ENCODE data around the gene KCTD16. TPM values are rescaled to one million over a fixed set of nuclear protein-coding genes. Genes with fewer than 3 reads are reported as not detected.

The KCTD16 gene
- total RNA-seq, 8 experiments from 2014 or later: 0.09 to 10.6 (median 1.8) TPM

DNA sequence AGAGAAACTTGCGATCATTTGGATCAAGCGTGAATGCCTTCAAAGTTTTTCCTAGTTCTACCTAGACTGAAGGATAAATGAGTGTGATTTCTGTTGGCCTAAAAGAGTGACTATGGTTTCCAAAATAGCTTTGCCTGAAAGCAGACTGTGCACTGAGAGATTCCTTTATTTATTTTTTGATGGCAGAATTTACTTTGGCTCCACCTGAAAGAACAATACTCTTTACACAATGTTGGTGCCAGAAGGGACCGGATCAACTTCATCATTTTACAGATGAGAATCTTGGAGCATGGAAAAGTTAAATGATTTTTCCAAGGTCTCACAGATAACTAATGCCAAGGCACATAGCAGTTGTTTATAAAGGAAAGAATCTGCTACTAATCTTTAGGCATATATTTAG lies 199.6 kb downstream of the KCTD16 start:
- WGBS, 10 experiments: 42 to 100% (median 83%) methylated on average over 2 to 3 of the region's 3 CpGs; no CpG with 5 or more reads in 1 of the 10 experiments
- Histone ChIP-seq H3K4me1 (replicated peaks in 1 of 2) (peaks cover 0 to 3% of the 10 kb centered on the region in 2 donors), H3K4me3 (no peak overlapping the region), H3K27ac (no peak overlapping the region)
- ATAC-seq (replicated peaks in 6 of 8): peak in 1 of 8 experiments; percentile 17
- in situ Hi-C loops (cut with MboI; ENCODE audit: low pct_unique_long_range_greater_than_20kb in 2 of 9, low sequenced_read_pairs in 9 of 9, unreplicated experiment in 9 of 9): no loop called here

DNA sequence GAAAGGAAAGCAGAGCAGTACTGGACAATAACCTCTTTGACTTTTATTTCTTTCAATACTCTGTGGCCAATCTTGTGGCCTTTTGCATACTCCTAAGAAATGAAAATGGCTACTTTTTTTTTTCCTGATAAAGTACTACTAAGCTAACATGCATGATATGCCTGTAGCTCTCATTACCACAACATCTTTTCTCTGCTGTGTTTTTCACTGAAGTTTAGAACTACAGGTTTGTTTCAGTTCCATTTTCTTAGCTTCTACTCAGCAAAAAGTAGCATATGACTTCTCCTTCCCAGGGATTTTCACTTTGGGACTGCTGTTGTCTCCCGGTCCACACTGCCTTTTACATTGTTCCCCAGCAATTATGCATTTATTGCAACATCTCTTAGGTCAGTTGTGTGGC lies 204.0 kb downstream of the KCTD16 start:
- in situ Hi-C loops (cut with MboI; ENCODE audit: low pct_unique_long_range_greater_than_20kb in 2 of 9, low sequenced_read_pairs in 9 of 9, unreplicated experiment in 9 of 9): no loop called here

DNA sequence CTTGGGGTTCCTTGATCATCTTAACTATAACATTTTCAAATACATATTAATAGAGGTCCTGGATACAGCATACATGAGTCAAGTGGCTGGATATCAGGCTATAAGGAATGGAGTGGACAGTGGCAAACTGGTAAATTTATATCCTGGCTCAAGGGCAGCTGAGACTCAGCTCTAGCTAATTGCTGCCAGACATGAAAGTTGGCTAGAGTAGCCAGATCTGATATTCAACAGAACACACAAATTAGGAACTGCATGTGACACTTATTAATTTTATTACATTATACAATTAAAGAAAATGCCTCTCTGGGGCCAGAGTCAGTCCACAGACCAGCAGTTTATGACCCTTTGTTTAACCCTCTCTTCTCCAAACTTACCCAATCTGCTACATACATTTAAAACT lies 206.5 kb downstream of the KCTD16 start:
- Histone ChIP-seq H3K4me1 (replicated peaks in 1 of 2) (no peaks in the 10 kb centered on the region), H3K27ac (no peak overlapping the region), H3K4me3 (no peak overlapping the region)
- in situ Hi-C loops (cut with MboI; ENCODE audit: low pct_unique_long_range_greater_than_20kb in 2 of 9, low sequenced_read_pairs in 9 of 9, unreplicated experiment in 9 of 9): no loop called here
- no peak for ATAC-seq (replicated peaks in 6 of 8)

More for the DNA sequence above, 204.0 kb downstream of the KCTD16 start:
- Histone ChIP-seq H3K4me3 (no peak overlapping the region), H3K4me1 (replicated peaks in 1 of 2) (no peaks in the 10 kb centered on the region), H3K27ac (no peak overlapping the region)
- WGBS, 10 experiments: 0 to 100% (median 71%) methylated on average over 1 of the region's 1 CpG
- no peak for ATAC-seq (replicated peaks in 6 of 8)

DNA sequence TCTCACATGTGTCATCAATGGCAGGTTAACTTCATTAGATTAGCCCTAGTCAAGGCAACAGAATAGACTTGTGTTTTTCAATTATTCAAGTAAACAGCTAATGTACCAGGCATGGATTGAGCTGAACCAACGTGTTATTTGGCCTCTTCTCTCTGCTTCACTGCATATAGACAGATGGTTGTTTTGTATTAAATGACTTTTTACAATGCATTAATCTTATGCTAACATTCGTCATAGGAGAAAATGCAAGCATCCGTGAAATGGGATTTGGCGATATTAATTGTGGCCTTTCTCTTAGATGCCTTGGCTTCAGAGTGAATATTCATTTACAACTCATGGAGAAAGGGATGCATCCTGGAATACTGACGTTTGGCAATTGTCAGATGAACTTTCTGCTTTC lies 208.0 kb downstream of the KCTD16 start:
- no peak for ATAC-seq (replicated peaks in 6 of 8)
- Histone ChIP-seq H3K27ac (no peak overlapping the region), H3K4me3 (no peak overlapping the region), H3K4me1 (replicated peaks in 1 of 2) (peaks cover 1 to 4% of the 10 kb centered on the region in 2 donors)
- 15 to 93% (median 65%) methylated on average over 1 to 5 of the region's 5 CpGs for WGBS, 10 experiments
- in situ Hi-C loops (cut with MboI; ENCODE audit: low pct_unique_long_range_greater_than_20kb in 2 of 9, low sequenced_read_pairs in 9 of 9, unreplicated experiment in 9 of 9): no loop called here

DNA sequence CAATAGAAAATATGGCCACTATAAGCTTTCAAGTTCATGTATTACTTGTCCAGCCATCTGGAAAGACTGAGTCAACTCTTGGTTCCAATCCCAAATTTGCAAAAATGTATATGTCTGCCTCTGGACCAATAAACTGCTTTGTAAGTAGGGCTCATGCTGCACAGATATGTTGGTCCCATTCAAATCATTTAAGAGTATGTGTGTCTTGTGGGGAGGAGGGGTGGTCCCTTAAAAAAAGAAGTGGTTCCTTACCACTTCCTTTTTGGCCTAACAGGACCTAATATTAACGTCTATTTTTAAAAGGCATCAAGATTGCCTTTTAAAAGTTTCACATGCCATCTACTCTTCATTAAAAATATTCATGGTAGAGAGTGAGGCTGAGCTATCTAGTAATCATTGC lies 214.9 kb downstream of the KCTD16 start:
- Histone ChIP-seq H3K4me3 (no peak overlapping the region), H3K27ac (no peak overlapping the region), H3K4me1 (replicated peaks in 1 of 2) (peaks cover 3 to 6% of the 10 kb centered on the region in 2 donors)
- in situ Hi-C loops (cut with MboI; ENCODE audit: low pct_unique_long_range_greater_than_20kb in 2 of 9, low sequenced_read_pairs in 9 of 9, unreplicated experiment in 9 of 9): no loop called here
- 10 to 100% (median 71%) methylated on average over 1 of the region's 1 CpG; no CpG with 5 or more reads in 3 of the 10 experiments for WGBS, 10 experiments
- no peak for ATAC-seq (replicated peaks in 6 of 8)

DNA sequence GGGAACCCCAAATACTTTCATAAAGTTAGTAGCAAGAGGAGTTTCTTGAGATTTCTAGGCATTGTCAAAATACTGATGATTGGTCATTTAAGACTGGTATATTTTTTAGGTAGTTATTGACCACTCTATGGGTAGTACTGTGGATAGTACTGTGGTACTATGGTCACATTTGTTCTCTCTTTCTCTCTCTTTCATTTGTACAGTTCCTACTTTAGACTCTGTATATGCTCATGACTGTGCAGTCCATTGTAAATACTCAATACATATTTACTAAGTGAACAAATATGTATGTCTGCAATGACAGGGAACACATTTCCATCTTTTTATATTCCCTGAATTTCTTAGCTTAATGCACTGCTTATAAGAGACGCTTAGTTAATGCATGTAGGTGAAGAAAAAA lies 215.6 kb downstream of the KCTD16 start:
- ATAC-seq (replicated peaks in 6 of 8): no peak
- H3K4me3 ChIP-seq: no peak overlapping the region
- in situ Hi-C loops (cut with MboI; ENCODE audit: low pct_unique_long_range_greater_than_20kb in 2 of 9, low sequenced_read_pairs in 9 of 9, unreplicated experiment in 9 of 9): no loop called here
- H3K4me1 ChIP-seq (replicated peaks in 1 of 2): peaks cover 3 to 6% of the 10 kb centered on the region in 2 donors
- no peak overlapping the region for H3K27ac ChIP-seq
- 0 to 100% (median 33%) methylated on average over 1 of the region's 1 CpG; no CpG with 5 or more reads in 4 of the 10 experiments for WGBS, 10 experiments

DNA sequence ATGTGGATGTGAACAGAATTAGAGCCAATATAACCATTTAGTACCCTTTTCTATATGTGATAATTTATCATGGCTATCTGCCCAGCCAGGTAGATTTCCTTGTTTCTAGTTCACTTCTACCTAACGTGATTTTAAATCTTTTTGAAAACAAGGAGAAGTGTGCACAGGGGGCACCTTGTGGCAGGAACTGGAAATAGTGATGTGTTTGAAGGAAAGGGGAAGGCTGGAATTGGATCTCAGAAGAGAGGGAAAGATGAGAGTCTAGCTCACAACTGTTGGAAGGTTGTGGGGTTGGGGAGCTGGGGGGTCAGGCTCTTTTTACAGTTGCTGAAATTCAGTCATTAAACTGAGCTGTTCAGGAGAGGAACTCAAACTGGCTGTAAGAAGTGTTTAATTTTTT lies 219.5 kb downstream of the KCTD16 start:
- Histone ChIP-seq H3K4me1 (replicated peaks in 1 of 2) (no peaks in the 10 kb centered on the region), H3K4me3 (no peak overlapping the region), H3K27ac (no peak overlapping the region)
- peak in 2 of 8 experiments; percentile 25 to 26 for ATAC-seq (replicated peaks in 6 of 8)
- WGBS, 10 experiments: 0 to 67% (median 30%) methylated on average over 1 of the region's 1 CpG; no CpG with 5 or more reads in 2 of the 10 experiments
- in situ Hi-C loops (cut with MboI; ENCODE audit: low pct_unique_long_range_greater_than_20kb in 2 of 9, low sequenced_read_pairs in 9 of 9, unreplicated experiment in 9 of 9): loop anchor here in 1 of 9 experiments (10.0 kb wide), 1 partner anchor 185 kb away; no protein-coding TSS in a partner anchor

DNA sequence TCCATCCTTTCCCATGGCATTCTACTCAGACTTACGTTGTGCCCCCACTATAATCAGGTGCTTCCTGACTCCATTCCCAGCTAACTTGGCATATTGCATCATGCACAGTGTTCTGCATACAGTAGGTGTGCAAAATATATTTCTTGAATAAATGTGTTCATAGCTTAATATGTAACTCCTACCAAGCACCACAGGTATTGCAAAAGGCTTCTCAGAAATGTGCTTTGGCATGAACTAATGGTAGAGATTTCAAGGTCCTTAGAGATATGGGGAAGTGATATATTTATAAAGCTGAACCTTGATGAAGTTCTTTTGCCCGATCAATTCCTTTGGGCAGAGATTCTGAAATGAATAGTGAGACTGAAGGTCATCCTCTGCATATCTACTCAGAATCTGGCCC lies 220.4 kb downstream of the KCTD16 start:
- Histone ChIP-seq H3K4me1 (replicated peaks in 1 of 2) (no peaks in the 10 kb centered on the region), H3K4me3 (no peak overlapping the region), H3K27ac (no peak overlapping the region)
- in situ Hi-C loops (cut with MboI; ENCODE audit: low pct_unique_long_range_greater_than_20kb in 2 of 9, low sequenced_read_pairs in 9 of 9, unreplicated experiment in 9 of 9): loop anchor here in 1 of 9 experiments (10.0 kb wide), 1 partner anchor 186 kb away; no protein-coding TSS in a partner anchor
- 44 to 100% (median 100%) methylated on average over 1 to 2 of the region's 2 CpGs; no CpG with 5 or more reads in 3 of the 10 experiments for WGBS, 10 experiments
- ATAC-seq (replicated peaks in 6 of 8): no peak

DNA sequence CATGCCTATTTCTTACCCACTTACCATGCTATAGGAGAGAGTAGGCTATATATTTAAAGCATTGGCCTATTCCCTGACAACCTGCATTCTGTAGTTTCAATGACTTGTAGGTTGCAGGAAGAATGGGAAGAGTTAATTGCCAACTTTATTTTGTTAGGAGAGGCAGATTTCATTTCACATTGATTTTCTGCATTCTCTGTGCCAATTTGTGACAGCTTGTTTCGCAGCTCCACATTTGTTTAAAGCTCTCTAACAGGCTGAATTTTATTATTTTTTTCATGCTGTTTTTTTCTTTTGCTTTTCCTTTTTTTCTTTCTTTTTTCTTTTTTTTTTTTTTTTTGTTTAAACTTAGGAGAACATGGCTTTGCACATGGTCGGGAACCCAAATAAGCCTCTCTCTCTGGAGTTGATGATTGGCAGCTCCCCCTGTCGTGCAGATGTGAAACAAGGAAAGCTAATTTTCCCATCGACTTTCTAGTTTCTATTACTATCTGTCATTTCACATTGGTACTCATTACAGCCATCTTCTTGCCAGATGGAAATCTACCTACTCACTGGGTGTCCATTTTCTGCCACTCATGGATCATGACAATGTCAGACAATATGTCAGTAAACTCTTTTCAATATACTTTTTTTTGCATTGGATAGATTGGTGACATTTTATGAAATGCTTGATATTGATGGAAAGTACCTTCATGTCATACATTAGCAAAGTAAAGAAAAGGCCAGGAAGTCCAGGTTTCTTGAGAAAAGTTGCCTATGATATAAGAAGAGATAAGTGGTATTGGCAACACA lies 223.2 kb downstream of the KCTD16 start:
- in situ Hi-C loops (cut with MboI; ENCODE audit: low pct_unique_long_range_greater_than_20kb in 2 of 9, low sequenced_read_pairs in 9 of 9, unreplicated experiment in 9 of 9): loop anchor here in 1 of 9 experiments (10.0 kb wide), 1 partner anchor 189 kb away; no protein-coding TSS in a partner anchor
- Histone ChIP-seq H3K27ac (no peak overlapping the region), H3K4me3 (no peak overlapping the region), H3K4me1 (replicated peaks in 1 of 2) (no peaks in the 10 kb centered on the region)
- no peak for ATAC-seq (replicated peaks in 6 of 8)
- WGBS, 10 experiments: 15 to 93% (median 78%) methylated on average over 2 to 4 of the region's 4 CpGs

DNA sequence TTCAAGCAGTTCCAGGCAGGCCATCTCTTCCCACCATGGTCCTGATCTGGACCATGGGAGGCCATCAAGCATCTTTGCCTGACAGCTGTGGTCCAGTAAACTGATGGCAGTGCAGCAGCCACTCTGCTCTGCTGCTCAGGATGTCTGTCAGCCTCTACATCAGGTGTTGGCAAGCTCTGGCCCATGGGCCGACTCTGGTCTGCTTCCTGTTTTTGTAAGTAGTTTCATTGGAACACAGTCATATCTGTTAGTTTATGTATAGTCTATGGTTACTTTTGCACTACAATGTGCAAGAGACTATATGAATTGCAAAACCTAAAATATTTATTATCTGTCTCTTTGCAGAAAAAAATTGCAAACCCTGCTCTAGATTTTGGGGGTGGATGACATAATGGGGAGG lies 225.0 kb downstream of the KCTD16 start:
- Histone ChIP-seq H3K4me3 (no peak overlapping the region), H3K27ac (no peak overlapping the region), H3K4me1 (replicated peaks in 1 of 2) (no peaks in the 10 kb centered on the region)
- WGBS, 10 experiments: 50 to 100% (median 80%) methylated on average over 1 of the region's 1 CpG; no CpG with 5 or more reads in 7 of the 10 experiments
- ATAC-seq (replicated peaks in 6 of 8): no peak
- in situ Hi-C loops (cut with MboI; ENCODE audit: low pct_unique_long_range_greater_than_20kb in 2 of 9, low sequenced_read_pairs in 9 of 9, unreplicated experiment in 9 of 9): loop anchor here in 1 of 9 experiments (10.0 kb wide), 1 partner anchor 191 kb away; no protein-coding TSS in a partner anchor

DNA sequence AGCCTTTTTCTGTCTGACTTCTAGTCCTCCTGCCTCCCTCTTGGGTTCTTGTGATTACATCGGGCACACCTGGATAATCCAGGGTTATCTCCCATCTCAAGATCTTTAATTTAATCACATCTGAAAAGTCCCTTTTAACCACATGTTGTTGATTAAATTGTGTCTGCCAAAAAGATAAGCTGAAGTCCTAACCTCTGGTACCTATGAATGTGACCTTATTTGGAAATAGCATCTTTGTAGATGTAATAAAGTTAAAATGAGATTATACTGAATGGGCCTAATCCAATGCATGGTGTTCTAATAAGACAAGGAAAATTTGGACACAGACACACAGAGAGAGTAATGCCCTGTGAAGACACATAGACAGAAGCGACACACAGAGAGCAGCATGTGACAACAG lies 232.4 kb downstream of the KCTD16 start:
- H3K4me3 ChIP-seq: no peak overlapping the region
- no peak for ATAC-seq (replicated peaks in 6 of 8)
- H3K27ac ChIP-seq: no peak overlapping the region
- WGBS, 10 experiments: 64 to 100% (median 94%) methylated on average over 1 to 2 of the region's 2 CpGs; no CpG with 5 or more reads in 3 of the 10 experiments
- H3K4me1 ChIP-seq (replicated peaks in 1 of 2): peaks cover 0 to 6% of the 10 kb centered on the region in 2 donors
- in situ Hi-C loops (cut with MboI; ENCODE audit: low pct_unique_long_range_greater_than_20kb in 2 of 9, low sequenced_read_pairs in 9 of 9, unreplicated experiment in 9 of 9): no loop called here

DNA sequence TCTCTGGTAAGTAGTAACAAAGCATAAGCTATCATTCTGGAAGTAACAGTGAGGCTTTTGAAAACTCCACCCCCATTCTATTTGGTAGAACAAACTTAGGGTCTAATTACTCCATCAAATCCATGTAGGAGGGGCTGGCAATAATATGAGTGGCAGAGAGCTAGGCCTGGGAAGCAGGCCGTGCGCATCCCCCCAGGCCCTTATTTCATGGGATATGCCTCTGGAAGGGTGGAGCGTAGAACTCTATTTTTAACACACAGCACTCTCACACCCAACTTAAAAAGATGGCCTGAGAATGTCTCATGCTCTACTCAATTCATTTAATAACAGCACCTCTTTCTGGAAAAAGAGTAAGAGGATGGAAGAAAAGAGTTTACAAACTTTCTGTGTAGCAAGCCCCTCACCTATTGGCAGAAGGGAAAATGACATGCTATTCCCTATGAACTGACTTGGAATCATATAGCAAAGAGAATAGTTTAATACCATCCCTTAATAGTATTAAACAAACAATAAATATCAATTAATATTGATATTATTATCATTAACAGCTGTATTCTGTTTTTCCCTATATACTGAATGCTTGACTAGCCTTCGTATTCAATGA lies 233.2 kb downstream of the KCTD16 start:
- in situ Hi-C loops (cut with MboI; ENCODE audit: low pct_unique_long_range_greater_than_20kb in 2 of 9, low sequenced_read_pairs in 9 of 9, unreplicated experiment in 9 of 9): no loop called here
- H3K4me1 ChIP-seq (replicated peaks in 1 of 2): peaks cover 0 to 6% of the 10 kb centered on the region in 2 donors
- no peak overlapping the region for H3K4me3 ChIP-seq
- 10 to 100% (median 77%) methylated on average over 1 to 4 of the region's 4 CpGs; no CpG with 5 or more reads in 3 of the 10 experiments for WGBS, 10 experiments
- H3K27ac ChIP-seq: no peak overlapping the region
- ATAC-seq (replicated peaks in 6 of 8): peak in 3 of 8 experiments; percentile 63 to 94 (median 67)

DNA sequence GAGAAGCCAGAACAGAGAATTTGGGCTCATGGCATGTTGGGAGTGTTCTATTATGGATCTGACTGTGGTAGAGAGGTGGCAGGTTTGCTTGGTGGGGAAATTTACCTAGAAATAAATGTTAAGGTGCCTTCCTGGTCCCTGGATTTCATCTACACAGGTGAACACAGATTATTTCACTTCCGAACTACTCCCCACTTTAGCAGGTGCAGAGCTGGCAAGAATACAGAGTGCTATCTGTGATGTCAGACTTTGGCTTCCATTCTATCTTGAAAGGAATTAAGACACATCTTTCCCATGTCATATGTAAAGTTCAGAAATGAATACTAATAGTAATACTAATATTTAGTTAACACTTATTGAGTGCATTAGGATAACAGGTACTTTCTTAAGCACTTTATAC lies 234.0 kb downstream of the KCTD16 start:
- H3K4me3 ChIP-seq: no peak overlapping the region
- no peak overlapping the region for H3K27ac ChIP-seq
- in situ Hi-C loops (cut with MboI; ENCODE audit: low pct_unique_long_range_greater_than_20kb in 2 of 9, low sequenced_read_pairs in 9 of 9, unreplicated experiment in 9 of 9): no loop called here
- peaks cover 0 to 6% of the 10 kb centered on the region in 2 donors for H3K4me1 ChIP-seq (replicated peaks in 1 of 2)
- ATAC-seq (replicated peaks in 6 of 8): no peak
- WGBS, 10 experiments: 22 to 100% (median 84%) methylated on average over 1 of the region's 1 CpG; no CpG with 5 or more reads in 4 of the 10 experiments
